ENCODE data around the gene MINDY2. TPM values are rescaled to one million over a fixed set of nuclear protein-coding genes. Genes with fewer than 3 reads are reported as not detected.
"Not testable (repeated sequence)": the region's sequence is repeated elsewhere in the genome, so short reads cannot be mapped to it uniquely, and the experiment has no call there.

Gene MINDY2
- total RNA-seq, 1 donor from 2014 or later: 10.0 TPM

DNA sequence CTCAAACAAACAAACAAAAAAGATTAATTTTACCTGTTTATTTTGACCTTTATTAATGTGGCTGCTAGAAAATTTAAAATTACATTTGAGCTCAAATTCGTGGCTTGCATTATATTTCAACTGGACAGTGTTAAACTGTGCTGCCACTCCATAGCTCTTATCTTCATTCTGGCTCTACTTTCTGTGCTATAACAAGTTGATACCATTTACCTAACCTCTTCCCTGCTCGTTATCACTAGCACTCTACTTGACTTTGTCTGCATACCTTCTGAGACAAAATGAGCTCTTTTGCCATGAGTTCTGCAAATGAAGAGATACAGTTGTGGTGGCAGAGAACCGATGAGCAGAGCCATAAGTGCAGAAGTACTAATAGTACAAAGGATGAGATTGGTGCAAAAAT lies 26.4 kb downstream of the MINDY2 start:
- DNase-seq (ENCODE audit: low read depth, low spot score): no peak

DNA sequence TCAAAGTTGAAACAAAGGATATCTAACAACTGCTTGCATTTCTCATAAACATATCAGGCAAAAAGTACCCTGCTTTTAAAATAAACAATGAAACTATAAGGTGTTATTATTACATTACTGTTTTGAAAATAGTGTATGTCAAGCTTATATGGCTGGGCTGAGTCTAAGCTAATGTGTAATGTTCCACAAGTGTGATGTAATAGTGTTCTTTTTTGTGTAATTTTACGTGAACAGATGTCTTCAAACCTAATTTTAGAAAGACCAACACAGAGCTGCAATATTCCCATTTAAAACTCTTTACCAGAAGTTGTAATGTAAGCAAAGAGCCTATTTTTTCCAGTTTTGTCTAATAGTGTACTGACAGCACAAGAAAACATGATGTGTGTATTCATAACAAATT lies 34.0 kb downstream of the MINDY2 start:
- DNase-seq (ENCODE audit: low read depth, low spot score): no peak

- DNase-seq (ENCODE audit: low read depth, low spot score): not testable (repeated sequence)
These were observed 52.2 kb downstream of the MINDY2 start for GRCh38 chr15:58823267-58823666.

GRCh38 chr15:58830556-58830955 lies 59.5 kb downstream of the MINDY2 start:
- DNase-seq (ENCODE audit: low read depth, low spot score): no peak

GRCh38 chr15:58833681-58834426 lies 62.8 kb downstream of the MINDY2 start:
- DNase-seq (ENCODE audit: low read depth, low spot score): not testable (repeated sequence)

- no peak for DNase-seq (ENCODE audit: low read depth, low spot score)
These were observed 68.4 kb downstream of the MINDY2 start for GRCh38 chr15:58839485-58839884.

DNA sequence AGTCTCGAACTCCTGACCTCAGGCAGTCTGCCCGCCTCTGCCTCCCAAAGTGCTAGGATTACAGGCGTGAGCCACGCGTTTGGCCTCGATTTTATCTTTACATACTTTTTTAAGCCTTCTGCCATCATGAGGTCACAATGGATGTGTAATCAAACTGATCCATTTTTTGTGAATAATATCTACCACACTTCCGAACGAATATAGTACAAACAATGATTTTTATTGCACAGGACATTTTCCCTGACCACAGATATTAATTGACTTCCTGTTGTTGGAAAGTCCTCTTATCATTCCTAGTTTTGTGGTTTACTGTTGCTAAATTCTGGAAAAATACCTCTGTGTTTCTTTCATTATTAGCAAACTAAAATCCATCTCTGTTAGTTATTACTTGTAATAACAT lies 68.9 kb downstream of the MINDY2 start:
- peak; percentile 1 for DNase-seq (ENCODE audit: low read depth, low spot score)

GRCh38 chr15:58842713-58843396 lies 71.8 kb downstream of the MINDY2 start:
- DNase-seq (ENCODE audit: low read depth, low spot score): no peak

DNA sequence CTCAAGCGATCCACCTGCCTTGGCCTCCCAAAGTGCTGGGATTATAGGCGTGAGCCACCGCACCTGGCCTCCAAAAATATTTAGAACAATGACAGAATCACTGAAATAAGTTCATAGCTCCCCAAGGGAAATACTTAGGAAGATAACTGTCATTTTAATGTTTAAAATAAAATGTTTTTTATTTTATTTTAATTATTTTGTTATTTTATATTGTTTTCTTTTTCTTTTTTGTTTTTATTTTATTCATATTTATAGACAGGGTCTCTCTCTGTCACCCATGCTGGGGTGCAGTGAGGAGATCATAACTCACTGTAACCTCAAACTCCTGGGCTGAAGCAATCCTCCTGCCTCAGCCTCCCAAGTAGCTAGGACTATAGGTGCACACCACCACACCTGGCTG lies 80.1 kb downstream of the MINDY2 start:
- DNase-seq (ENCODE audit: low read depth, low spot score): not testable (repeated sequence)

DNA sequence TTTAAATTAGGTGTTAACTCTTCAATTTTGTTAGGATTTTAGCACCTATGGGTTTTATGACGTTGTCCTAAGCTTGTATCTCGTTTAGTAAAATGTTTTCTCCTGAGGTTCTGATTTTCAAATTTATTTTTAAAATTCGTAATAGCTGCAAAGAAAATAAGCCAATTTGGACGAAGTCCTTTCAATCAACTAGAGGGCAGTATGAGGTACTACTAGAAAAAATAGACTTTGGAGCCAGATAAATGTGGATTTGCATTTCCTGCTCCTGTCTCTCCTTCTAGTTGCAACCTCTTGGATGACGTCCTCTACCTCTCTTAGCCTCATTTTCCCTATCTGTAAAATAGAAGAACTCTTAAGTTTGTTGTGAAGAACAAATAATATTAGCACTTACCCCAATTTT lies 81.2 kb downstream of the MINDY2 start:
- no peak for DNase-seq (ENCODE audit: low read depth, low spot score)

GRCh38 chr15:58854593-58854992 lies 83.5 kb downstream of the MINDY2 start:
- DNase-seq (ENCODE audit: low read depth, low spot score): no peak

- DNase-seq (ENCODE audit: low read depth, low spot score): no peak
These were observed 85.0 kb downstream of the MINDY2 start for GRCh38 chr15:58856086-58856485.

DNA sequence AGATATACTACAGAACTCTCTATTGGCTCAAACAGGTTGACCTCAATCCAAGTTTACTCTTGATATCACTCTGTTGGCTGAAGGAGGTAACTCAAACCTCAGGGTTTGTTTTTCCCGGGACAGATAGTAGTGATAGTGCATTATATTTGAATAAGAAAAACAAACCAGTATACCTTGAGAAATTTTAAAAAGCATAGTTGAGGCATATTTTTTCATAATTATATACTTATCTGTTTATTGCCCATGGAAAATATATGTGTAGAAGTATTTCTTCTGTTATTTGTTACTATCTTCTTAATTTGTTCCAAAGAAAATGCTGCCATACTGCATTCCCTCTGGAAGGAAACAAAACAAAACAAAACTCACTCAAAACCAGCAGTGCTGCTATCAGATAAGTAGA lies 85.5 kb downstream of the MINDY2 start:
- DNase-seq (ENCODE audit: low read depth, low spot score): not testable (repeated sequence)

- DNase-seq (ENCODE audit: low read depth, low spot score): no peak
These were observed 91.2 kb downstream of the MINDY2 start for GRCh38 chr15:58862326-58862725.

DNA sequence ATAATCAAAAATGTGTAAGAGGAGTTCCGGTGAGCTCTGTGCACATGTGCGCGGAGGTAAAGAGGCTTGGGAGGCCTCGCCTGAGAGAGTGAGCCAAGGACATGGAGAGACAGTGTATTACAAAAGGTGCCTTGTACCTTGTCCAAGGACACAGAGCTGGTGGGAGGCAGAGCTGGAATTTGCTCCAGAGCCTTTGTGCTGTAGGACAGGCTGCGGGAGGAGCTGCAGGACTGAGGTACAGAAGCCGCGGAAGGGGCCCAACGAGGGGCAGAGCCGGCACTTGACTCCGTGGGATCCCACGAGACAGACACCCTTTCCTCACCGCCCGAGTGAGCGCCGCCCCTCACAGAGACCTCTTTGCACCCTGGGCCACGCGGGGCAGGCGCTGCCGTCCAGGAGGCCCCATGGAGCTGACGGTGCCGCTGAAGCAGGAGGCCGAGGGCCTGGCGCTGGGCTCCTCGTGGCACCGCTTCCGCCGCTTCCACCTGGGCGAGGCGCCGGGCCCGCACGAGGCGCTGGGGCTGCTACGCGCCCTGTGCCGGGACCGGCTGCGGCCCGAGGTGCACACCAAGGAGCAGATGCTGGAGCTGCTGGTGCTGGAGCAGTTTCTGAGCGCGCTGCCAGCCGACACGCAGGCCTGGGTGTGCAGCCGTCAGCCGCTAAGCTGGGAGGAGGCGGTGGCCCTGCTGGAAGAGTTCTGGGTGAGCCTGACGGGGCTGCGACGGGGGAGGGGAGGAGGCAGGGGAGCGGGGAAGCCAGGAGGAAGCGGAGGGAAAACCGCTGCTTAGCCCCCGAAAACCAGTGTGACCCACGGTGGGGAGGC lies 93.7 kb downstream of the MINDY2 start:
- no peak for DNase-seq (ENCODE audit: low read depth, low spot score)

DNA sequence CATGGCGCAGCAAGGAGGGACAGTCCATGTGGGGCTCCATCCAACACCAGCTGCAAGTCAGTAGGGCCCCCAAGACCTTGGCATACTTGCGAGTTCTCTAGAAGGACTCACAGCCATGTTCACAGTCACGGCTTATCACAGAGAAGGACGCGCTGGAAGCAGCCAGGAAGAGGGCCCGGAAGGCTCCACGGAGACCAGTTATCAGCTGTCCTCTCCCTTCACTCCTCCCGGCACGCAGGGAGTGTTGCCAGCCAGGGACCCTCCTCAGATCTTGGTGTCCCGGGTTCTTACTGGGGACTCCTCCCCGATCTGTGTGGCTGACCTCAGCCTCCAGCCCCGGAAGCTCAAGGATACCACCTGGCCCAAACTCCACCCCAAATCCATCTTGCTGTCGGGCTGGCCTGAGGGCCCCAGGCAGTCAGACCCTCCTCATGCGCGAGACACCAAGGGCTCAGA lies 94.4 kb downstream of the MINDY2 start:
- DNase-seq (ENCODE audit: low read depth, low spot score): no peak

GRCh38 chr15:58867926-58868325 lies 96.8 kb downstream of the MINDY2 start:
- DNase-seq (ENCODE audit: low read depth, low spot score): no peak

DNA sequence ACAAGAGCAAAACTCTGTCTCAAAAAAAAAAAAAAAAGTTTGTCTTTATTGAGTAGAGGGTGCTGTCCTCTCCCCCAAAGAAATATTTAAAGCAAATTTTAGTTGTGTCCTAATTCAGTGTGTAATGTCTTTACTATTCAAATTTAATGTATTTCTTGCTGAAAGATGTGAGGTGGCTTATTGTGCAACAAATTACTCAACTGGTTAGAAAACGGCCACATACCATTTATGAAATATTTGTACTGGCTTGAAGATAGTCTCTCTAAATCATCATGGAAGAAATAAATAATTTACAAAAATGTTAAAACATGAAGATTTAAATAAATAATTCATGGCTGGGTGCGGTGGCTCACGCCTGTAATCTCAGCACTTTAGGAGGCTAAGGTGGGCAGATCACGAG lies 99.3 kb downstream of the MINDY2 start:
- DNase-seq (ENCODE audit: low read depth, low spot score): no peak

DNA sequence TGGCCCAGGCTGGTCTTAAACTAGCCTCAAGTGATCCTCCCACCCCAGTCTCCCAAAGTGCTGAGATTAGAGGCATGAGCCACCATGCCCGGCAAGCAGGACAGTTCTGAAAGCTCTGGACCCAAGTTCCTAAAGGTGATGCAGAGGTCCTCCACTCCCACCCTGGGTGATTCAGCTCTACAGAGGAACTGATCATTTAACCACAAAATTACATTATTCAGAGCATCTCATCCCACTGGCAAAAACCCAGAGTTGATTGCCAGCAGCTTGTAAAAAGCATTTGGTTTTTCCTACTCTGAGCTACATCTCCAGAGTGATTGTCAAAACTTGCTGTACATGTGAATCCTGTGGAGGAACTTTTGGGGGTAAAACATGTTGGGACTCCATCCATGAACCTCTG lies 102.2 kb downstream of the MINDY2 start:
- no peak for DNase-seq (ENCODE audit: low read depth, low spot score)

- no peak for DNase-seq (ENCODE audit: low read depth, low spot score)
These were observed 104.2 kb downstream of the MINDY2 start for GRCh38 chr15:58875343-58875742.

GRCh38 chr15:58876306-58877106 lies 105.4 kb downstream of the MINDY2 start:
- DNase-seq (ENCODE audit: low read depth, low spot score): no peak
